Stimulated activated CD4-positive, alpha-beta T cell treated with anti-CD3 and anti-CD28 coated beads, Interleukin-4, amount 100 ng/mL, for 4 hours (primary cell): ENCODE data around the gene CYTH3.
A peak's percentile ranks its signal among the peaks of the same experiment; 100 is the strongest.

Source experiments
- DNase-seq, 2 experiments: peaks; one replicate each; pipeline ENCODE4 v3.0.0-alpha.2; 2020

CYTH3 gene

GRCh38 chr7:6279341-6279740, 6.9 kb upstream of the CYTH3 start:
- DNase-seq, result no peak

DNA sequence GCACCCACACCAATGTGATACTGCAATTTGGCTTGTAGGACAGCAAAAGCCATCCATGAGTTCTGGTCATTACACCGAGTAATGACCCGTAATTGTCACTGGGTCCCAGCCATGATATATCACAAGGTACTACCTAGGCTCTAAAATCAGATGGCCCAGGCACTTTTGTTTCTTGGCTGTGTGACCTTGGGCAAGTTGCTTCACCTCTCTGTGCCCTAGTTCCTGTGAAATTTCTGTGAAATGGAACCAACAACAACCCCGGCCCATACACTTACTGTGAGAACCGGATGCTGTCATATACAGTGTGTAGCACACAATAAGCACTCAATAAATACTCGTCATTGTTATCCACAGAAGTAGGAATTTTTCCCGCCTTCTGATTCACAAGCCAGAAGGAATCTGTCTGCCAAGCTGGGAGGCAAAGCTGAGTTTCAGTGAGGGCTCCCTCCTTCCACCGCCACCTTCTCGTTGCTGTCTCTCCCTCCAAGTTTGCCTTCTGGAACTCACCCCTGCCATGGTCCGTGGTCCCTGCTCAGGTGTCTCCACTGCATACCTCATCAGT, 6.4 kb upstream of the CYTH3 start:
- DNase-seq, result no peak

DNA sequence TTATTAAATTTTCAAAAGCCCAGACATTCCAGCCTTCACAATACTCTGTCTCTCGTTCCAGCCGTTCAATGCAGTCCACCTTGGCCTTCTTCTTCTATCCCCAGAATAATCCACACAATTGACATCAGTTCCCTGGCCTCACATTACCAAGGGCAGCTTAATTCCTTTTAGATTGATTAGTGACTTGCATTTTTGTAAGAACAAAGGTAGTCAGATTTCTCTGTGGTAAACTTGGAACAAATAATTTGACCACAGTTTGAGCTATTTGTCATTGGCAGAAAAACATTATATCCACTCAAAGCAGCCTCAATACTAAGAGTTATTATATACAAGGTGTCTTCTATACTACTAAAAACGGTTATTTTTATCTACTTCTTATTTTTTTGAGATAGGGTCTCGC, 5.1 kb upstream of the CYTH3 start:
- DNase-seq, result no peak

DNA sequence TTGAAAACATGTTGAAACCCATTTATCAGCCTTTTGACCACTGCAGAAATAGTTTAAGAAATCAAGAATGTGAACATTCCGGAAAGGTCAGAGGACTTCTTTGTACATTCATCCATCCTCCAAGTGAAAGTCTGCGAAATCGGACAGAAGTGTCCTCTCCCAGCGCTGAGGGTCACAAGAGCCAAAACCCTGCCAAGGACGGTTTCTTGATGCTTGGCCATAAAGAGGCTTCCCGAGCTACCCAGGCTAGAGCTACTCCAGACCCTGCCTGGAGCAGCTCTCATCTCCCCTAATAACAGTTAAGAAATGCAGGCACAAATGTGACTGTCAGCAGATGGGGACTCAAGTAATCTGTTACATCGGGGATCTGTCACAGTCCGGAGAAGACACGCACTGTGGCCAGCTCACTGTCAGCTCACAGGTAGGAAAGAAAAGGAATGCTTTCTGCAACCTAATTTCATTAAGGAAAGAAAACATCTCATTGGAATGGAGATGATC, 4.5 kb upstream of the CYTH3 start:
- DNase-seq, result no peak

- no peak for DNase-seq
These were observed 2.3 kb upstream of the CYTH3 start for GRCh38 chr7:6274743-6275142.

DNA sequence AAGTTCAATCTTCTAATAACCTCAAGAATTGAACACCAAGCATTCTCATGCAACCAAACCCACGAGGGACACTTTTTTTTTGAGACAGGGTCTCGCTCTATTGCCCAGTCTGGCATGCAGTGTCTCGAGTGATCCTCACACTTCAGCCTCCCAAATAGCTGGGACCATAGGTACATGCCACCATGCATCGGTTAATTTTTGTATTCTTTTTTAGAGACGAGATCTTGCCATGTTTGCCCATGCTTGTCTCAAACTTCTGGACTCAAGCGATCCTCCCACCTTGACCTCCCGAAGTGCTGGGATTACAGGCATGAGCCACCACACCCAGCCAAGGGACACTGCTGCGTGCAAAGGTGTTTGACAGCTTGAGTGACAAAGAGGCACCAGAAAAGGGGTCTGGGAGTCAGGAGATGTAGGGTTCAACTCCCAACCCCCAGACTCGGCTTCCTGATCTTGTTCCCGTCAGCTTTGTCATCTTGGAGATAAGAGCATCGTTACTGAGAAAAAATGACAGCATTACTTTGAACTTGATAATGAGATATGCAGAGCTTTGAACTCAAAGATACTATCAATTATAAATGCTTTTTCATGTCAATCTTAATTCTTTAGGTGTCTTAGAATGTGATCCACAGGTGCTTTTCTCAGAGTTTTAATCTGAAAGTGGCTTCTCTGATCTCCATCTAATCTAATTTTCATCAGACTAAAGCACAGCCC, 1.6 kb upstream of the CYTH3 start:
- DNase-seq, result no peak

DNA sequence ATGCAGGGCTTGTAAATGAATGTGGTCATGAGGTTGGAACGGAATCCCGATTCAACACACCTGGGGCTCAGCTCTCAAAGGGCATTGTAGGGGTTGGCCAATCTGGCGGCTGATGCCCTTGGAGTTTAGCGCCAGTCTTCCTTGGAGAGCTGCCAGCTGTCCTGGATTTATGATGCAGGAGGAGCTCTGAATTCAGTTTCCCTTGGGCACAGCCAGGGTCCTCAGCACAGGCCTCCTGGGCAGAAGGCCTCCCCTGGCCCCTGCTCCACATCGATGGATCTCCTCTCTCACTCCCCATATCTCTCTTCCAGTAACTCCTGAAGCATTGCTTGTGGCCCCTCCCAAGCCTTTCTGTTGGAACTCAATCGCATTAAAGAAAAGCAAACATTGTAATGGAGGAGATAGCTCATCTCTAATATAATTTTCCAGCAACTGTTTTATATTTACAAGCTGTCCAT, 985 bp upstream of the CYTH3 start:
- DNase-seq, result no peak

- peak in 1 of 2 experiments; percentile 21 for DNase-seq
These were observed 557 bp downstream of the CYTH3 start for GRCh38 chr7:6271694-6272440.

DNA sequence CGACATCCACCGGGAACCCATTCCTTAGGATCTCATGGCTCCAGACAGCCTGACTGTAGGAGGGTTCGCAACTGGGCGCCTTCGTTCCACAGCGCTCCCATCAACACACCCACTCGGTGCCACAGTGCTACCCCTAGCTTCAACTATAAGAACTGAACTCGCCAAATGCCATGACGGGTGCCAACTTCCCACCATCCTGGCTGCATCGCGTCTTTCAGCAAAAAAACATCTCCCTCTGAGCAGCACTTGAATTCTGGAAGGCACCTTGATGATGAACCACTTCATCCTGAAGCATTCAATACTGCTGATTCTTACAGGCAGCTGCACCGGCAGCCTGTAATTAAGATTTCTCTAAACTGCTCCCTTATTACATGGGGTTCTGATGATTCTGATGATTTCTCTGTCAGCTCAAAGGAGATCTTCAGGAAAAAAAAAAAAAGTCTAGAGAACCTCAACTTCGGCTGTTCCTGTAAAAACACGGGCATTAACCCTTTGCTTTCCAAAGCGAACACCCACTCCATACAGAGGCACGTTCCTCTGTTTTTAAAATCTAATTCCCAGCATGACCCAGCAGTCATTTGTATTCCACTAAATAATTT, 1.3 kb downstream of the CYTH3 start:
- peak; percentile 17 for DNase-seq

DNA sequence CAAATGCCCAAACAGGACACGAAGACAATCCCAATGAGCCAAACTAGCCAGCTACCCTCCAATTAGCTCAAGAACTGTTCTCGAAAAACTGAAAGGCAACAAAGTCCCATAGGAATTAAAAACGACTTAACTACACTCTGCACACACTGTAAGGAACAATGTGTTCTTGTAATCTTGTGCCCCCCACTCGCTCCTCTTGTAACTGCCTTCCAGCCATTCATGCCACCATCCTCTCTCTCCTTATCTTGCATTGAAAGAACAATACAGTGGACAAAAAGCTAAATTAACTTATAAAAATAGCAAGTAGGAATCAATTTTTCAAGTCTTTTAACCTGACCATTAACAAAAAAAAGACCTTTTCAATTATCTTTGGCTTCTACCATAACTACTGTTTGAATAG, 2.9 kb downstream of the CYTH3 start:
- DNase-seq, result no peak

GRCh38 chr7:6268907-6269306, 3.5 kb downstream of the CYTH3 start:
- no peak for DNase-seq

DNA sequence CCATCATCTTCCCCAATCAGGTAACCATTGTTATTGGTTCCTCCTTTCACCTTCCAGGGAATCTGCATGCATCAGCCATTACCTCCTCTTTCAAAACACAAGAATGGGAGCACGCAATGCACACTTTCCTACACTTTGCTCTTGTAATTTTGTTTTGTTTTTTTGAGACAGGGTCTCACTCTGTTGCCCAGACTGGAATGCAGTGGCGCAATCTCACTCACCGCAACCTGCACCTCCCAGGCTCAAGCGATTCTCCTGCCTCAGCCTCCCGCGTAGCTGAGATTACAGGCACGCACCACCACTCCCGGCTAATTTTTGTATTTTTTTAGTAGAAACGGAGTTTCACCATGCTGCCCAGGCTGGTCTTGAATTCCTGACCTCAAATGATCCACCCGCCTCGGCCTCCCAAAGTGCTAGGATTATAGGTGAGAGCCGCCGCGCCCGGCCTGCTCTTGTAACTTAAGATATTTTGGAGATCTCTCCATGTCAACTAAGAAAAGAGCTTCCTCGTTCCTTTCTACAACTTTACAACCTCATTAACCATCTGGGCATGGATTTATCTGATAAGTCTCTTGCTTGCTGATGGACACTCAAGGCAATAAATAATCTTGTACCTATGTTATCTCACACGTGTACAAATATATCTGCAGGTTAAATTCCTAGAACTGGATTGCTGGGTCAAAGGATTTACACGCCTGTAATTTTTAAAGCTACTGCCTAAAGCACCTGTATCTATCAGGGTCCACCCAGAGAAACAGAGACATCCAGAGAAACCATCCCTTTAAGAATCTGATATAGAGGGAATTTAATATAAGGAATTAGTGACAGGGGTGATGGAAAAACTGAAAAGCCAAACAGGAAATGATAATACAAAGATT, 4.2 kb downstream of the CYTH3 start:
- no peak for DNase-seq

GRCh38 chr7:6266699-6267098, 5.7 kb downstream of the CYTH3 start:
- DNase-seq, result no peak

DNA sequence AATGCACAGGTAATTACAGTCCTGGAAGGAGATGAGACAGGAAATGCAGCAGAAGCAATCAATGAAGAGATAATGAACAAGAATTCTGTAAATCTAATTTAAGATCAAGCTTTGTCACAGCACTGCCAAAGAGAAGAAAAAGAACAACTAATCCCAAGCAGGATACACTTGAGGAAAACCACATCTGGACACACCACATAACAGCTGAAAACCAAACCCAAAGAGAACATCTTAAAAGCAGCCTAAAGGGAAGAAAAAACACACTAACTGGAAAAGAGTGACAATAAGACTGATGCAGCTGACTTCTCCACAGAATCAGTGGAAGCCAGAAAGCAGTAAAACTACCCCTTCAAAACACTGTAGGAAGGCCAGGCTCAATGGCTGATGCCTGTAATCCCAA, 10.2 kb downstream of the CYTH3 start:
- no peak for DNase-seq

DNA sequence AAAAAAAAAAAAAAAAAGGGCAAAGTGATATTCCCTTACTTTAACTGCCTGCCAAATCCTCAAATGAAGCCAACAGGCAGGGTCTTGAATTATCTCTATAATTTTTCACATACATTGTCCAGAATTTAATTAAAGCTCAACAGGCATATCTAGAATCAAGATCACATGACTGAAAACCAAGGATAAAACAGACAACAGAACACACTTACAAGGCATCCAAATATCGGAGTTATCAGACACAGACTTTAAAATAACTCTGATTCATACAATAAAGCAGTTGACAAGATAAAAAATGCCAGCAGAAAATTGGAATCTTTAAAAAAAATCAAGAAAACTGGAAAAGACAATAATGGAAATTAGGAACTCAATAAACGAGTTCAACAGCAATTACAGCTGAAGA, 10.7 kb downstream of the CYTH3 start:
- DNase-seq, result no peak

- no peak for DNase-seq
These were observed 11.9 kb downstream of the CYTH3 start for GRCh38 chr7:6260291-6261187.

GRCh38 chr7:6259257-6259656, 13.2 kb downstream of the CYTH3 start:
- DNase-seq, result no peak

GRCh38 chr7:6258440-6259182, 13.8 kb downstream of the CYTH3 start:
- no peak for DNase-seq

DNA sequence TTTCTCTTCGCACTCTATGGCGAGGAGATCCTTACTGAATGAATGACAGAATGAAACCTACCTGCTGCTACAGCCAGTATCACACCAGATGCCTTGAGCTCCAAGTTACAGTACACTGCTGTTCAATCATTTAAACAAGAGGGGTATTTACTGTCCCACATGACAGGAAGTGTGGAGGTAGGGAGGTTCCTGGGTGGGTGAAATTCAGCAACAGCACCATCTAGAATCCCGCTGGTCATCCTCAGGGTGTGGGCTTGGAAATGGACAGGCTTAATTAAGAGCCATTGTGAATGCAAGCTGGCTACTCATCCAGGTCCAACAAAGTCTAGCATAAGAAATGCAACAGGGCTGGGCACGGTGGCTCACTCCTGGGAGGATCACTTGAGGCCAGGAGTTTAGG, 14.7 kb downstream of the CYTH3 start:
- DNase-seq, result no peak

GRCh38 chr7:6256677-6257535, 15.5 kb downstream of the CYTH3 start:
- DNase-seq, result peak in 1 of 2 experiments; percentile 22
